H1 (cell line): Measurements from ENCODE around the gene THADA. TPM values are rescaled to one million over a fixed set of nuclear protein-coding genes. Genes with fewer than 3 reads are reported as not detected.

Source experiments
- CTCF ChIA-PET: fragments of 300-600 bp; sonication (Branson Sonifier 250); formaldehyde crosslinking; loops from one replicate; lab custom pipeline; 2021; ENCODE audit not compliant: partially characterized antibody; lab: Charles Lee
- POLR2A ChIA-PET: fragments of 300-600 bp; sonication (Branson Sonifier 250); formaldehyde crosslinking; loops from one replicate; lab custom pipeline; 2021; ENCODE audit warnings: inconsistent platforms; ENCODE audit not compliant: partially characterized antibody; lab: Charles Lee
- DNase-seq, 2 experiments: peaks; one replicate each; pipeline versions ENCODE4 v3.0.0 to v3.0.0-alpha.2; 2010 to 2022; ENCODE audit warnings: low spot score in 2 of 2, low read depth in 1 of 2, mixed read lengths in 1 of 2
- FAIRE-seq: peaks from 2 replicates; lab custom pipeline; 2011; peaks lifted over from hg19 to GRCh38; lab: Jason Lieb, UNC
- H2AFZ ChIP-seq: 2 replicates; pipeline ENCODE4 v1.8.1; 2012; ENCODE audit warnings: low read length, inconsistent platforms
- H2AK5ac ChIP-seq: 2 replicates; pipeline ENCODE4 v1.6.1; 2013; ENCODE audit warnings: low read depth, low read length
- H2BK120ac ChIP-seq: replicated peaks from 2 replicates; pipeline ENCODE3; 2013; ENCODE audit warnings: low read depth, low read length, inconsistent platforms
- H2BK12ac ChIP-seq: 2 replicates; pipeline ENCODE4 v1.6.1; 2013; ENCODE audit warnings: low read depth, low read length
- H2BK15ac ChIP-seq: 2 replicates; pipeline ENCODE4 v1.6.1; 2013; ENCODE audit warnings: low read length
- H2BK20ac ChIP-seq: 2 replicates; pipeline ENCODE4 v1.6.1; 2013; ENCODE audit warnings: low read length
- H2BK5ac ChIP-seq: 2 replicates; pipeline ENCODE4 v1.6.1; 2013; ENCODE audit warnings: low read depth, low read length
- H3K14ac ChIP-seq: 2 replicates; pipeline ENCODE4 v1.6.1; 2013; ENCODE audit warnings: inconsistent platforms; ENCODE audit not compliant: insufficient read length
- H3K18ac ChIP-seq: 2 replicates; pipeline ENCODE4 v1.6.1; 2013; ENCODE audit warnings: low read length; ENCODE audit errors: extremely low read depth
- H3K23ac ChIP-seq: 2 replicates; pipeline ENCODE4 v1.6.1; 2013; ENCODE audit warnings: inconsistent platforms; ENCODE audit not compliant: insufficient read length
- H3K23me2 ChIP-seq: 2 replicates; pipeline ENCODE4 v1.6.1; 2013; ENCODE audit warnings: low read depth, low read length
- H3K27ac ChIP-seq: 2 replicates; pipeline ENCODE4 v1.6.1; 2011; ENCODE audit warnings: low read depth, low read length, inconsistent platforms
- H3K27me3 ChIP-seq, 4 experiments: replicated peaks in 1 of 4; 1 replicate in 1 of 4; 2 replicates in 3 of 4; pipeline versions ENCODE4 v1.6.1 to v1.8.1; 2011 to 2013; ENCODE audit warnings: low read length in 3 of 4, mild to moderate bottlenecking in 3 of 4, inconsistent platforms in 2 of 4, mixed read lengths in 2 of 4, moderate library complexity in 1 of 4; ENCODE audit not compliant: control insufficient read depth in 3 of 4, insufficient read depth in 3 of 4; ENCODE audit errors: extremely low read depth in 1 of 4
- H3K36me3 ChIP-seq, 4 experiments: 2 replicates each; pipeline versions ENCODE4 v1.6.1 to v1.8.1; 2011 to 2013; ENCODE audit warnings: mild to moderate bottlenecking in 4 of 4, low read length in 3 of 4, moderate library complexity in 2 of 4, control low read depth in 1 of 4, inconsistent platforms in 1 of 4; ENCODE audit not compliant: insufficient read depth in 4 of 4, control insufficient read depth in 2 of 4
- H3K4ac ChIP-seq: replicated peaks from 2 replicates; pipeline ENCODE3; 2013; ENCODE audit warnings: low read length, low read depth, mixed read lengths, inconsistent platforms; ENCODE audit not compliant: insufficient read length
- H3K4me1 ChIP-seq, 4 experiments: replicated peaks in 1 of 4; 1 replicate in 1 of 4; 2 replicates in 3 of 4; pipeline versions ENCODE4 v1.6.1 to v1.8.1; 2011 to 2013; ENCODE audit warnings: low read length in 3 of 4, inconsistent platforms in 2 of 4, mixed read lengths in 1 of 4; ENCODE audit not compliant: insufficient read depth in 4 of 4, control insufficient read depth in 3 of 4
- H3K4me2 ChIP-seq, 2 experiments: 2 replicates each; pipeline versions ENCODE4 v1.6.1 to v1.8.1; 2011 to 2013; ENCODE audit warnings: low read depth in 2 of 2, low read length in 2 of 2, control low read depth in 1 of 2, inconsistent platforms in 1 of 2, mild to moderate bottlenecking in 1 of 2; ENCODE audit not compliant: insufficient read depth in 1 of 2
- H3K4me3 ChIP-seq, 4 experiments: fragments of 200-600, 300-600 bp in 1 of 4; sonication (generic), shearing (Covaris generic), sonication (Bioruptor Twin) in 1 of 4; 2 replicates each; pipeline versions ENCODE4 v1.5.1 to v1.8.1; 2011 to 2016; ENCODE audit warnings: low read length in 4 of 4, low read depth in 3 of 4, control low read depth in 2 of 4, inconsistent platforms in 2 of 4, mild to moderate bottlenecking in 2 of 4, mixed read lengths in 1 of 4, moderate library complexity in 1 of 4; ENCODE audit not compliant: insufficient read depth in 2 of 4; ENCODE audit errors: extremely low read depth in 1 of 4
- H3K56ac ChIP-seq: replicated peaks from 2 replicates; pipeline ENCODE3; 2013; ENCODE audit warnings: low read depth, mild to moderate bottlenecking, mixed read lengths, low read length, inconsistent platforms; ENCODE audit not compliant: insufficient read length
- H3K79me1 ChIP-seq: 2 replicates; pipeline ENCODE4 v1.6.1; 2013; ENCODE audit warnings: low read depth, low read length, control low read depth
- H3K79me2 ChIP-seq, 2 experiments: 2 replicates each; pipeline versions ENCODE4 v1.6.1 to v1.8.1; 2012 to 2013; ENCODE audit warnings: low read length in 2 of 2, mild to moderate bottlenecking in 2 of 2, inconsistent platforms in 1 of 2; ENCODE audit not compliant: insufficient read depth in 2 of 2, control insufficient read depth in 1 of 2
- H3K9ac ChIP-seq, 4 experiments: replicated peaks in 1 of 4; 1 replicate in 1 of 4; 2 replicates in 3 of 4; pipeline versions ENCODE4 v1.6.1 to v1.8.1; 2011 to 2013; ENCODE audit warnings: low read depth in 3 of 4, low read length in 3 of 4, control low read depth in 2 of 4, mild to moderate bottlenecking in 2 of 4, moderate library complexity in 2 of 4, inconsistent platforms in 1 of 4; ENCODE audit errors: extremely low read depth in 1 of 4
- H3K9me3 ChIP-seq, 2 experiments: 2 replicates each; pipeline versions ENCODE4 v1.6.1 to v1.8.1; 2012 to 2013; ENCODE audit warnings: mild to moderate bottlenecking in 2 of 2, moderate library complexity in 2 of 2, control low read depth in 1 of 2, inconsistent platforms in 1 of 2, low read depth in 1 of 2, low read length in 1 of 2, mixed read lengths in 1 of 2; ENCODE audit not compliant: insufficient read depth in 2 of 2
- H4K20me1 ChIP-seq, 2 experiments: replicated peaks in 1 of 2; 2 replicates each; pipeline versions ENCODE3 to v1.8.1; 2011 to 2013; ENCODE audit warnings: inconsistent platforms in 2 of 2, low read length in 2 of 2, mild to moderate bottlenecking in 1 of 2; ENCODE audit not compliant: insufficient read depth in 2 of 2, control insufficient read depth in 1 of 2
- H4K5ac ChIP-seq: 2 replicates; pipeline ENCODE4 v1.6.1; 2013; ENCODE audit warnings: low read length, low read depth, mixed read lengths, inconsistent platforms; ENCODE audit not compliant: insufficient read length
- H4K8ac ChIP-seq: 2 replicates; pipeline ENCODE4 v1.8.0; 2013; ENCODE audit warnings: mild to moderate bottlenecking, moderate library complexity, low read length, inconsistent platforms; ENCODE audit not compliant: insufficient read depth; ENCODE audit errors: extremely low read depth
- H4K91ac ChIP-seq: replicated peaks from 2 replicates; pipeline ENCODE3; 2013; ENCODE audit warnings: low read length, mixed read lengths, inconsistent platforms; ENCODE audit not compliant: insufficient read length
- BRCA1 ChIP-seq: IDR thresholded peaks from 2 replicates; pipeline ENCODE4 v1.6.1; 2012; ENCODE audit warnings: low read depth, low read length, improper control_type of control experiment
- CBX8 ChIP-seq: fragments of 300-800, 300-1000 bp; sonication (generic); IDR thresholded peaks from 2 replicates; pipeline ENCODE4 v1.7.1; 2016; ENCODE audit warnings: low read depth, low read length, borderline replicate concordance
- GABPA ChIP-seq: IDR thresholded peaks from 2 replicates; pipeline ENCODE4 v1.6.1; 2011; ENCODE audit warnings: mild to moderate bottlenecking, low read length, moderate library complexity, borderline replicate concordance; ENCODE audit not compliant: insufficient read depth
- MAFK ChIP-seq: IDR thresholded peaks from 2 replicates; pipeline ENCODE4 v1.6.1; 2012; ENCODE audit warnings: low read depth, mild to moderate bottlenecking, improper control_type of control experiment, low read length
- MAX ChIP-seq: IDR thresholded peaks from 2 replicates; pipeline ENCODE4 v1.6.1; 2012; ENCODE audit warnings: inconsistent platforms
- PHF8 ChIP-seq: fragments of 200-600 bp; sonication (generic); conservative IDR thresholded peaks from 2 replicates; pipeline ENCODE4 v1.7.1; 2012; ENCODE audit warnings: low read depth, mild to moderate bottlenecking, inconsistent platforms, low read length, moderate library complexity
- RBBP5 ChIP-seq: IDR thresholded peaks from 2 replicates; pipeline ENCODE4 v1.7.1; 2012; ENCODE audit warnings: low read depth, mild to moderate bottlenecking, inconsistent platforms, low read length, moderate library complexity, borderline replicate concordance
- RFX5 ChIP-seq: IDR thresholded peaks from 2 replicates; pipeline ENCODE4 v1.6.1; 2011; ENCODE audit warnings: low read depth, low read length, improper control_type of control experiment, borderline replicate concordance
- SIRT6 ChIP-seq: IDR thresholded peaks from one replicate; pipeline ENCODE4 v1.7.1; 2012; ENCODE audit warnings: low read length, inconsistent platforms
- SP1 ChIP-seq: IDR thresholded peaks from 2 replicates; pipeline ENCODE4 v1.6.1; 2011; ENCODE audit warnings: low read depth, low read length
- SP4 ChIP-seq: IDR thresholded peaks from 2 replicates; pipeline ENCODE4 v1.6.1; 2012; ENCODE audit warnings: low read length, inconsistent platforms
- SUZ12 ChIP-seq: fragments of 200-600 bp; sonication (generic); IDR thresholded peaks from 2 replicates; pipeline ENCODE4 v1.6.1; 2012; ENCODE audit warnings: mild to moderate bottlenecking, inconsistent platforms, low read length, moderate library complexity, mixed read lengths
- TAF7 ChIP-seq: optimal IDR thresholded peaks from 2 replicates; pipeline ENCODE3; 2011; ENCODE audit warnings: low read depth, mild to moderate bottlenecking, inconsistent platforms, low read length, moderate library complexity, borderline replicate concordance
- TEAD4 ChIP-seq: IDR thresholded peaks from 2 replicates; pipeline ENCODE4 v1.6.1; 2012; ENCODE audit warnings: low read depth, low read length, inconsistent platforms, mixed read lengths
- YY1 ChIP-seq: IDR thresholded peaks from 2 replicates; pipeline ENCODE4 v1.6.1; 2011; ENCODE audit warnings: low read depth, mild to moderate bottlenecking, low read length
- ZNF274 ChIP-seq: IDR thresholded peaks from 2 replicates; pipeline ENCODE4 v1.7.0; 2012; ENCODE audit warnings: low read length, borderline replicate concordance; ENCODE audit errors: extremely low read depth
- WGBS, 2 experiments: shearing (Covaris generic) in 1 of 2; methylation state at CpG; one replicate each; pipeline versions ENCODE4 v1.1.6 to v1.1.7; 2013 to 2015; ENCODE audit warnings: low lambda C conversion rate in 2 of 2, mixed read lengths in 2 of 2, inconsistent platforms in 1 of 2, low coverage in 1 of 2, missing lambda C conversion rate in 1 of 2; ENCODE audit not compliant: insufficient replicate concordance in 2 of 2, insufficient coverage in 1 of 2, insufficient read length in 1 of 2; ENCODE audit errors: extremely low coverage in 1 of 2, missing lambda C conversion rate in 1 of 2; 5-methylcytosine and 5-hydroxymethylcytosine counted together
- polyA plus RNA-seq, 7 experiments: library from polyadenylated mRNA; depleted of rRNA in 3 of 7; stranded (reverse) in 5 of 7; unstranded in 2 of 7; fragments of >200 nt in 5 of 7; fragments of 200-250 nt in 2 of 7; gene quantifications; 1 replicate in 5 of 7; 2 replicates in 1 of 7; 4 replicates in 1 of 7; pipeline versions ENCODE4 v1.2.1 to v1.2.3, GENCODE V29; 2011 to 2013; ENCODE audit warnings: missing spikeins in 2 of 7, mixed read lengths in 2 of 7
- total RNA-seq: library from RNA; stranded (reverse); fragmentation: NEBNext Ultra II Directional; extraction: Animal tissue kit (Norgen Biotek cat#: 25700); gene quantifications from 2 replicates; pipeline ENCODE4 v1.2.1, GENCODE V29; 2021

Gene THADA
- total and polyA plus RNA-seq, 2 of the 8 experiments (the other 6 are each of a cell fraction or from before 2014, with no cell fraction given) = 22.4 to 26.8 TPM

GRCh38 chr2:43531251-43531650 lies 64.6 kb downstream of the THADA start:
- DNase-seq (no peak), FAIRE-seq (no peak)
- no peaks in the 10 kb centered on the region for H3K4me1 ChIP-seq
- H3K23ac ChIP-seq = no peak overlapping the region
- no peaks in the 10 kb centered on the region for H3K27me3 ChIP-seq
- H2AK5ac ChIP-seq = no peak overlapping the region
- H3K27ac ChIP-seq = no peak overlapping the region
- 87% methylated on average over 3 of the region's 3 CpGs; no CpG with 5 or more reads in 1 of the 2 experiments for WGBS, 2 experiments
- H3K18ac ChIP-seq = no peak overlapping the region
- no peaks in the 10 kb centered on the region for H3K9me3 ChIP-seq
- CTCF ChIA-PET = interaction anchor here (1.0 kb wide), 1 partner anchor 11 kb away, joined by 4 read pairs; no protein-coding TSS in a partner anchor
- H3K79me1 ChIP-seq = no peaks in the 10 kb centered on the region
- H2BK5ac ChIP-seq = no peak overlapping the region
- H3K36me3 ChIP-seq = no peaks in the 10 kb centered on the region
- no peaks in the 10 kb centered on the region for H3K23me2 ChIP-seq
- no peak overlapping the region for H3K4ac ChIP-seq
- no peak overlapping the region for H4K91ac ChIP-seq
- no peak overlapping the region for H2BK12ac ChIP-seq
- H3K56ac ChIP-seq = no peak overlapping the region
- POLR2A ChIA-PET = no interaction called here
- no peaks in the 10 kb centered on the region for H3K79me2 ChIP-seq
- H2BK120ac ChIP-seq = no peak overlapping the region
- H4K8ac ChIP-seq = no peak overlapping the region
- H3K4me2 ChIP-seq = no peak overlapping the region
- no peak overlapping the region for H2BK20ac ChIP-seq
- no peak overlapping the region for H2BK15ac ChIP-seq
- H4K5ac ChIP-seq = no peak overlapping the region
- no peak overlapping the region for H3K9ac ChIP-seq
- no peak overlapping the region for H2AFZ ChIP-seq
- H3K4me3 ChIP-seq = no peak overlapping the region
- H3K14ac ChIP-seq = no peak overlapping the region
- H4K20me1 ChIP-seq = no peaks in the 10 kb centered on the region
- TF ChIP-seq RBBP5 (no peak), PHF8 (no peak), SP4 (no peak), SIRT6 (no peak), RFX5 (no peak), BRCA1 (no peak), YY1 (no peak), SUZ12 (no peak), MAX (no peak), TEAD4 (no peak), SP1 (no peak), MAFK (no peak), GABPA (no peak), CBX8 (no peak), ZNF274 (no peak), TAF7 (no peak)
